ENCODE results near the gene GDPD5.
"Not testable (repeated sequence)": the region's sequence is repeated elsewhere in the genome, so short reads cannot be mapped to it uniquely, and the experiment has no call there.

Gene GDPD5

GRCh38 chr11:75413864-75414263 lies 111.9 kb downstream of the GDPD5 start:
- no peak overlapping the region for H3K4me3 ChIP-seq (ENCODE audit: low read depth, low read length)
- no peak for TF ChIP-seq CTCF (IDR thresholded peaks at IDR 0.05; ENCODE audit: low read depth, low read length)

- H3K4me3 ChIP-seq (ENCODE audit: low read depth, low read length) = not testable (repeated sequence)
These were observed 112.6 kb downstream of the GDPD5 start for GRCh38 chr11:75413146-75413545.

- H3K4me3 ChIP-seq (ENCODE audit: low read depth, low read length) = not testable (repeated sequence)
These were observed 115.8 kb downstream of the GDPD5 start for GRCh38 chr11:75409971-75410370.

- H3K4me3 ChIP-seq (ENCODE audit: low read depth, low read length) = no peak overlapping the region
- no peak for TF ChIP-seq CTCF (IDR thresholded peaks at IDR 0.05; ENCODE audit: low read depth, low read length)
These were observed 116.9 kb downstream of the GDPD5 start for GRCh38 chr11:75408957-75409219.

GRCh38 chr11:75406338-75406777 lies 119.4 kb downstream of the GDPD5 start:
- no peak for TF ChIP-seq CTCF (IDR thresholded peaks at IDR 0.05; ENCODE audit: low read depth, low read length)
- H3K4me3 ChIP-seq (ENCODE audit: low read depth, low read length) = no peak overlapping the region

- no peak overlapping the region for H3K4me3 ChIP-seq (ENCODE audit: low read depth, low read length)
- no peak for TF ChIP-seq CTCF (IDR thresholded peaks at IDR 0.05; ENCODE audit: low read depth, low read length)
These were observed 121.6 kb downstream of the GDPD5 start for GRCh38 chr11:75403983-75404658.

GRCh38 chr11:75403037-75403436 lies 122.7 kb downstream of the GDPD5 start:
- no peak overlapping the region for H3K4me3 ChIP-seq (ENCODE audit: low read depth, low read length)
- TF ChIP-seq CTCF (IDR thresholded peaks at IDR 0.05; ENCODE audit: low read depth, low read length) = no peak

- H3K4me3 ChIP-seq (ENCODE audit: low read depth, low read length) = no peak overlapping the region
- no peak for TF ChIP-seq CTCF (IDR thresholded peaks at IDR 0.05; ENCODE audit: low read depth, low read length)
These were observed 123.6 kb downstream of the GDPD5 start for GRCh38 chr11:75402002-75402773.
